Esophagus squamous epithelium (tissue), 4 donors: ENCODE data around the gene ARHGAP4.

Experiments used
- CTCF ChIP-seq, 6 experiments: fragments of 450-650 bp in 4 of 6; fragments of 200-600 bp in 2 of 6; sonication (generic) in 2 of 6; IDR thresholded peaks; one replicate each; pipeline ENCODE4 v1.5.1; 2016 to 2019; ENCODE audit warnings: antibody characterized with exemption in 6 of 6, mild to moderate bottlenecking in 4 of 6, moderate library complexity in 4 of 6
- POLR2A ChIP-seq, 4 donors: fragments of 450-650 bp; IDR thresholded peaks; one replicate each; pipeline ENCODE4 v1.6.1; 2017; ENCODE audit warnings: antibody characterized with exemption in 4 of 4, mild to moderate bottlenecking in 4 of 4, moderate library complexity in 3 of 4

- TF ChIP-seq CTCF (IDR thresholded peaks at IDR 0.05) (no peak), POLR2A (IDR thresholded peaks at IDR 0.05) (no peak)
These were observed 58.4 kb downstream of the ARHGAP4 start for GRCh38 chrX:153867671-153868070.
